HEK293 (cell line): ENCODE data around the gene RFX4.

Experiments
- HOXD13 ChIP-seq: sonication (generic); formaldehyde crosslinking; IDR thresholded peaks from 2 replicates; pipeline ENCODE4 v1.8.0; 2022; ENCODE audit warnings: missing genetic modification reagents, borderline replicate concordance
- KLF16 ChIP-seq: fragments of 450-650 bp; formaldehyde crosslinking; IDR thresholded peaks from 2 replicates; pipeline ENCODE4 v1.5.1; 2017; ENCODE audit warnings: missing biosample characterization, missing genetic modification characterization
- MYNN ChIP-seq: fragments of 450-650 bp; formaldehyde crosslinking; IDR thresholded peaks from 2 replicates; pipeline ENCODE4 v1.5.1; 2016; ENCODE audit warnings: missing biosample characterization, missing genetic modification characterization, borderline replicate concordance
- OSR2 ChIP-seq: fragments of 450-650 bp; formaldehyde crosslinking; IDR thresholded peaks from 2 replicates; pipeline ENCODE4 v1.5.1; 2016; ENCODE audit warnings: missing biosample characterization, missing genetic modification characterization
- TCF7L2 ChIP-seq: IDR thresholded peaks from 2 replicates; pipeline ENCODE4 v1.6.1; 2011; ENCODE audit warnings: low read depth, mild to moderate bottlenecking, inconsistent platforms, low read length, moderate library complexity, borderline replicate concordance
- ZBTB17 ChIP-seq: fragments of 450-650 bp; formaldehyde crosslinking; IDR thresholded peaks from 2 replicates; pipeline ENCODE4 v1.5.1; 2016; ENCODE audit warnings: missing biosample characterization, missing genetic modification characterization
- ZBTB48 ChIP-seq: fragments of 450-650 bp; formaldehyde crosslinking; IDR thresholded peaks from 2 replicates; pipeline ENCODE4 v1.5.1; 2016; ENCODE audit warnings: missing biosample characterization, missing genetic modification characterization
- ZIC2 ChIP-seq: fragments of 450-650 bp; formaldehyde crosslinking; IDR thresholded peaks from 2 replicates; pipeline ENCODE4 v1.5.1; 2016; ENCODE audit warnings: missing biosample characterization, missing genetic modification characterization
- ZNF24 ChIP-seq: fragments of 450-650 bp; formaldehyde crosslinking; IDR thresholded peaks from 2 replicates; pipeline ENCODE4 v1.5.1; 2016; ENCODE audit warnings: missing biosample characterization, missing genetic modification characterization
- ZNF354C ChIP-seq: fragments of 450-650 bp; formaldehyde crosslinking; IDR thresholded peaks from 2 replicates; pipeline ENCODE4 v1.5.1; 2016; ENCODE audit warnings: missing biosample characterization, missing genetic modification characterization, low read depth, borderline replicate concordance
- ZNF37A ChIP-seq: fragments of 450-650 bp; IDR thresholded peaks from 2 replicates; pipeline ENCODE4 v1.5.1; 2018; ENCODE audit warnings: missing biosample characterization, missing genetic modification characterization
- ZNF433 ChIP-seq: fragments of 450-650 bp; formaldehyde crosslinking; IDR thresholded peaks from 2 replicates; pipeline ENCODE4 v1.5.1; 2016; ENCODE audit warnings: missing biosample characterization, missing genetic modification characterization, low read depth
- ZNF530 ChIP-seq: fragments of 450-650 bp; formaldehyde crosslinking; IDR thresholded peaks from 2 replicates; pipeline ENCODE4 v1.5.1; 2016; ENCODE audit warnings: low read depth, missing biosample characterization, missing genetic modification characterization
- ZNF548 ChIP-seq: fragments of 450-650 bp; formaldehyde crosslinking; IDR thresholded peaks from 2 replicates; pipeline ENCODE4 v1.5.1; 2016; ENCODE audit warnings: missing biosample characterization, missing genetic modification characterization
- ZNF596 ChIP-seq: fragments of 450-650 bp; IDR thresholded peaks from 2 replicates; pipeline ENCODE4 v1.5.0; 2018; ENCODE audit warnings: missing biosample characterization, mild to moderate bottlenecking, missing genetic modification characterization, moderate library complexity
- ZNF660 ChIP-seq: fragments of 450-650 bp; IDR thresholded peaks from 2 replicates; pipeline ENCODE4 v1.5.1; 2018; ENCODE audit warnings: missing biosample characterization, mild to moderate bottlenecking, missing genetic modification characterization
- ZNF785 ChIP-seq: fragments of 450-650 bp; formaldehyde crosslinking; IDR thresholded peaks from 2 replicates; pipeline ENCODE4 v1.5.1; 2016; ENCODE audit warnings: missing biosample characterization, missing genetic modification characterization
- ZNF791 ChIP-seq: fragments of 450-650 bp; formaldehyde crosslinking; IDR thresholded peaks from 2 replicates; pipeline ENCODE4 v1.5.1; 2016; ENCODE audit warnings: missing biosample characterization, missing genetic modification characterization
- ZSCAN16 ChIP-seq: fragments of 450-650 bp; formaldehyde crosslinking; IDR thresholded peaks from 2 replicates; pipeline ENCODE4 v1.5.1; 2016; ENCODE audit warnings: missing biosample characterization, missing genetic modification characterization
- ZSCAN30 ChIP-seq: fragments of 450-650 bp; IDR thresholded peaks from 2 replicates; pipeline ENCODE4 v1.5.1; 2018; ENCODE audit warnings: missing biosample characterization, mild to moderate bottlenecking, missing genetic modification characterization, moderate library complexity
- TF ChIP-seq, protein P1 (sequence below): fragments of 450-650 bp; formaldehyde crosslinking; IDR thresholded peaks from 2 replicates; pipeline ENCODE4 v1.5.1; 2016; ENCODE audit warnings: missing biosample characterization, missing genetic modification characterization, borderline replicate concordance
- TF ChIP-seq, protein P2 (sequence below): IDR thresholded peaks from 2 replicates; pipeline ENCODE4 v1.6.1; 2011; ENCODE audit warnings: mild to moderate bottlenecking, low read depth, low read length, borderline replicate concordance
- TF ChIP-seq, protein P3 (sequence below): fragments of 450-650 bp; formaldehyde crosslinking; IDR thresholded peaks from 2 replicates; pipeline ENCODE4 v1.5.1; 2016; ENCODE audit warnings: missing biosample characterization, missing genetic modification characterization
- TF ChIP-seq, protein P4 (sequence below): fragments of 450-650 bp; formaldehyde crosslinking; IDR thresholded peaks from 2 replicates; pipeline ENCODE4 v1.5.1; 2017; ENCODE audit warnings: missing biosample characterization, missing genetic modification characterization
- TF ChIP-seq, protein P5 (sequence below): fragments of 450-650 bp; formaldehyde crosslinking; IDR thresholded peaks from 2 replicates; pipeline ENCODE4 v1.5.1; 2016; ENCODE audit warnings: missing biosample characterization, missing genetic modification characterization
- TF ChIP-seq, protein P6 (sequence below): fragments of 450-650 bp; formaldehyde crosslinking; IDR thresholded peaks from 2 replicates; pipeline ENCODE4 v1.5.1; 2016; ENCODE audit warnings: missing biosample characterization, missing genetic modification characterization, low read depth

RFX4 gene

DNA sequence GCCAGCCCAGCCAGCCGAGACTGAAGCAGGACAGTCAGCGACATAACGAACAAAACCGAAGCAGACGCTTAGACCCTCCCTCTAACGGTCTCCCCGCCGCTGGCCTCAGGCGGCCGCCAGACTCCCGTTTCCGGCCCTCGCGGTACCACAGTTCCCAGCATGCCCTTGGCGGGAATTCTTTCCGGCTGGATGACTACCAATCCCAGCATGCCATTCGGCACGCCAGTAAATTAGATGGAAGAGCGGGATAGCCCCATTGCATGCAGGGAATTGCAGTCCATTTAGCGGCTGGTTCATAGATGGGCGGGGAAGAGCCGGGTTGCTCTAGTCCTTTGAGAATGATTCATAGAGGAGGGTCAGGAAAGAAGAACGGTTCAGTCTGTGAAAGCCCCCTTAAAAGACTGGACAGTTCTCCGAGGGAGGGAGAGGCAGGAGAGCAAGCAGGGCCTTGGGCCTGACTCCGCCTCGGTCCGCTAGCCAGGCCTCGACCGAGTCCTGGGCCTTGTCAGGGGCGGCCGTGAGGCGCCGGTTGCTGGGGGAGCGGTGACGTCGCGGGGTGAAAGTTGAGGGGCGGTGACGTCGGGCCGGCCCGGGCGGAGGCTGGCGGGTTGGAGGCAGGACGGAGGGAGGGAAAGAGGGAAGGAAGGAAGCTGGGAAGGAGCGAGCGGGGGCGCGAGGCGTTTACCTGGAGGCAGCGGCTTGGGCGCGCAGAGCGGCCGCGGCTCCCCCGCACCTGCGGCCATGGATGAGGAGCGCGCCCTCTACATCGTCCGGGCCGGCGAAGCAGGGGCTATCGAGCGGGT, 191.4 kb downstream of the RFX4 start, which contains the start of gene RIC8B (continued):
- TF ChIP-seq, protein P1, sequence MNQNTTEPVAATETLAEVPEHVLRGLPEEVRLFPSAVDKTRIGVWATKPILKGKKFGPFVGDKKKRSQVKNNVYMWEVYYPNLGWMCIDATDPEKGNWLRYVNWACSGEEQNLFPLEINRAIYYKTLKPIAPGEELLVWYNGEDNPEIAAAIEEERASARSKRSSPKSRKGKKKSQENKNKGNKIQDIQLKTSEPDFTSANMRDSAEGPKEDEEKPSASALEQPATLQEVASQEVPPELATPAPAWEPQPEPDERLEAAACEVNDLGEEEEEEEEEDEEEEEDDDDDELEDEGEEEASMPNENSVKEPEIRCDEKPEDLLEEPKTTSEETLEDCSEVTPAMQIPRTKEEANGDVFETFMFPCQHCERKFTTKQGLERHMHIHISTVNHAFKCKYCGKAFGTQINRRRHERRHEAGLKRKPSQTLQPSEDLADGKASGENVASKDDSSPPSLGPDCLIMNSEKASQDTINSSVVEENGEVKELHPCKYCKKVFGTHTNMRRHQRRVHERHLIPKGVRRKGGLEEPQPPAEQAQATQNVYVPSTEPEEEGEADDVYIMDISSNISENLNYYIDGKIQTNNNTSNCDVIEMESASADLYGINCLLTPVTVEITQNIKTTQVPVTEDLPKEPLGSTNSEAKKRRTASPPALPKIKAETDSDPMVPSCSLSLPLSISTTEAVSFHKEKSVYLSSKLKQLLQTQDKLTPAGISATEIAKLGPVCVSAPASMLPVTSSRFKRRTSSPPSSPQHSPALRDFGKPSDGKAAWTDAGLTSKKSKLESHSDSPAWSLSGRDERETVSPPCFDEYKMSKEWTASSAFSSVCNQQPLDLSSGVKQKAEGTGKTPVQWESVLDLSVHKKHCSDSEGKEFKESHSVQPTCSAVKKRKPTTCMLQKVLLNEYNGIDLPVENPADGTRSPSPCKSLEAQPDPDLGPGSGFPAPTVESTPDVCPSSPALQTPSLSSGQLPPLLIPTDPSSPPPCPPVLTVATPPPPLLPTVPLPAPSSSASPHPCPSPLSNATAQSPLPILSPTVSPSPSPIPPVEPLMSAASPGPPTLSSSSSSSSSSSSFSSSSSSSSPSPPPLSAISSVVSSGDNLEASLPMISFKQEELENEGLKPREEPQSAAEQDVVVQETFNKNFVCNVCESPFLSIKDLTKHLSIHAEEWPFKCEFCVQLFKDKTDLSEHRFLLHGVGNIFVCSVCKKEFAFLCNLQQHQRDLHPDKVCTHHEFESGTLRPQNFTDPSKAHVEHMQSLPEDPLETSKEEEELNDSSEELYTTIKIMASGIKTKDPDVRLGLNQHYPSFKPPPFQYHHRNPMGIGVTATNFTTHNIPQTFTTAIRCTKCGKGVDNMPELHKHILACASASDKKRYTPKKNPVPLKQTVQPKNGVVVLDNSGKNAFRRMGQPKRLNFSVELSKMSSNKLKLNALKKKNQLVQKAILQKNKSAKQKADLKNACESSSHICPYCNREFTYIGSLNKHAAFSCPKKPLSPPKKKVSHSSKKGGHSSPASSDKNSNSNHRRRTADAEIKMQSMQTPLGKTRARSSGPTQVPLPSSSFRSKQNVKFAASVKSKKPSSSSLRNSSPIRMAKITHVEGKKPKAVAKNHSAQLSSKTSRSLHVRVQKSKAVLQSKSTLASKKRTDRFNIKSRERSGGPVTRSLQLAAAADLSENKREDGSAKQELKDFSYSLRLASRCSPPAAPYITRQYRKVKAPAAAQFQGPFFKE = no peak
- TF ChIP-seq ZBTB48 (tag by site-specific recombination) = no peak; the same call in 1 of the 2 replicates
- peak; percentile 97 for TF ChIP-seq ZBTB17
- TF ChIP-seq ZNF433 (tag by site-specific recombination) = no peak
- peak; percentile 81 for TF ChIP-seq ZNF37A (tag by site-specific recombination)
- TF ChIP-seq ZNF660 (tag by site-specific recombination) = peak; percentile 43
- no peak; the same call in 1 of the 2 replicates for TF ChIP-seq ZIC2
- TF ChIP-seq, protein P2, sequence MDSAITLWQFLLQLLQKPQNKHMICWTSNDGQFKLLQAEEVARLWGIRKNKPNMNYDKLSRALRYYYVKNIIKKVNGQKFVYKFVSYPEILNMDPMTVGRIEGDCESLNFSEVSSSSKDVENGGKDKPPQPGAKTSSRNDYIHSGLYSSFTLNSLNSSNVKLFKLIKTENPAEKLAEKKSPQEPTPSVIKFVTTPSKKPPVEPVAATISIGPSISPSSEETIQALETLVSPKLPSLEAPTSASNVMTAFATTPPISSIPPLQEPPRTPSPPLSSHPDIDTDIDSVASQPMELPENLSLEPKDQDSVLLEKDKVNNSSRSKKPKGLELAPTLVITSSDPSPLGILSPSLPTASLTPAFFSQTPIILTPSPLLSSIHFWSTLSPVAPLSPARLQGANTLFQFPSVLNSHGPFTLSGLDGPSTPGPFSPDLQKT = peak; percentile 69; the same call in 1 of the 2 replicates
- peak; percentile 15; the same call in 1 of the 2 replicates for TF ChIP-seq MYNN (tag by site-specific recombination)
- no peak for TF ChIP-seq ZNF530
- TF ChIP-seq, protein P3, sequence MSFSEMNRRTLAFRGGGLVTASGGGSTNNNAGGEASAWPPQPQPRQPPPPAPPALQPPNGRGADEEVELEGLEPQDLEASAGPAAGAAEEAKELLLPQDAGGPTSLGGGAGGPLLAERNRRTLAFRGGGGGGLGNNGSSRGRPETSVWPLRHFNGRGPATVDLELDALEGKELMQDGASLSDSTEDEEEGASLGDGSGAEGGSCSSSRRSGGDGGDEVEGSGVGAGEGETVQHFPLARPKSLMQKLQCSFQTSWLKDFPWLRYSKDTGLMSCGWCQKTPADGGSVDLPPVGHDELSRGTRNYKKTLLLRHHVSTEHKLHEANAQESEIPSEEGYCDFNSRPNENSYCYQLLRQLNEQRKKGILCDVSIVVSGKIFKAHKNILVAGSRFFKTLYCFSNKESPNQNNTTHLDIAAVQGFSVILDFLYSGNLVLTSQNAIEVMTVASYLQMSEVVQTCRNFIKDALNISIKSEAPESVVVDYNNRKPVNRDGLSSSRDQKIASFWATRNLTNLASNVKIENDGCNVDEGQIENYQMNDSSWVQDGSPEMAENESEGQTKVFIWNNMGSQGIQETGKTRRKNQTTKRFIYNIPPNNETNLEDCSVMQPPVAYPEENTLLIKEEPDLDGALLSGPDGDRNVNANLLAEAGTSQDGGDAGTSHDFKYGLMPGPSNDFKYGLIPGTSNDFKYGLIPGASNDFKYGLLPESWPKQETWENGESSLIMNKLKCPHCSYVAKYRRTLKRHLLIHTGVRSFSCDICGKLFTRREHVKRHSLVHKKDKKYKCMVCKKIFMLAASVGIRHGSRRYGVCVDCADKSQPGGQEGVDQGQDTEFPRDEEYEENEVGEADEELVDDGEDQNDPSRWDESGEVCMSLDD = peak; percentile 98
- TF ChIP-seq ZNF791 (tag by site-specific recombination) = no peak
- no peak for TF ChIP-seq TCF7L2
- TF ChIP-seq, protein P4, sequence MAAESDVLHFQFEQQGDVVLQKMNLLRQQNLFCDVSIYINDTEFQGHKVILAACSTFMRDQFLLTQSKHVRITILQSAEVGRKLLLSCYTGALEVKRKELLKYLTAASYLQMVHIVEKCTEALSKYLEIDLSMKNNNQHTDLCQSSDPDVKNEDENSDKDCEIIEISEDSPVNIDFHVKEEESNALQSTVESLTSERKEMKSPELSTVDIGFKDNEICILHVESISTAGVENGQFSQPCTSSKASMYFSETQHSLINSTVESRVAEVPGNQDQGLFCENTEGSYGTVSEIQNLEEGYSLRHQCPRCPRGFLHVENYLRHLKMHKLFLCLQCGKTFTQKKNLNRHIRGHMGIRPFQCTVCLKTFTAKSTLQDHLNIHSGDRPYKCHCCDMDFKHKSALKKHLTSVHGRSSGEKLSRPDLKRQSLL (tag by site-specific recombination) = peak; percentile 12; the same call in 1 of the 2 replicates
- peak; percentile 68; the same call in 1 of the 2 replicates for TF ChIP-seq HOXD13
- TF ChIP-seq ZNF596 (tag by site-specific recombination) = no peak
- TF ChIP-seq, protein P5, sequence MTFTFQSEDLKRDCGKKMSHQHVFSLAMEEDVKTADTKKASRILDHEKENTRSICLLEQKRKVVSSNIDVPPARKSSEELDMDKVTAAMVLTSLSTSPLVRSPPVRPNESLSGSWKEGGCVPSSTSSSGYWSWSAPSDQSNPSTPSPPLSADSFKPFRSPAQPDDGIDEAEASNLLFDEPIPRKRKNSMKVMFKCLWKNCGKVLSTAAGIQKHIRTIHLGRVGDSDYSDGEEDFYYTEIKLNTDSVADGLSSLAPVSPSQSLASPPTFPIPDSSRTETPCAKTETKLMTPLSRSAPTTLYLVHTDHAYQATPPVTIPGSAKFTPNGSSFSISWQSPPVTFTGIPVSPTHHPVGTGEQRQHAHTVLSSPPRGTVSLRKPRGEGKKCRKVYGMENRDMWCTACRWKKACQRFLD = no peak
- 0 out of 2 replicates have a peak, but pooled peaks have one; percentile 17 for TF ChIP-seq ZNF24
- no peak for TF ChIP-seq ZSCAN16 (tag by site-specific recombination)
- TF ChIP-seq, protein P6, sequence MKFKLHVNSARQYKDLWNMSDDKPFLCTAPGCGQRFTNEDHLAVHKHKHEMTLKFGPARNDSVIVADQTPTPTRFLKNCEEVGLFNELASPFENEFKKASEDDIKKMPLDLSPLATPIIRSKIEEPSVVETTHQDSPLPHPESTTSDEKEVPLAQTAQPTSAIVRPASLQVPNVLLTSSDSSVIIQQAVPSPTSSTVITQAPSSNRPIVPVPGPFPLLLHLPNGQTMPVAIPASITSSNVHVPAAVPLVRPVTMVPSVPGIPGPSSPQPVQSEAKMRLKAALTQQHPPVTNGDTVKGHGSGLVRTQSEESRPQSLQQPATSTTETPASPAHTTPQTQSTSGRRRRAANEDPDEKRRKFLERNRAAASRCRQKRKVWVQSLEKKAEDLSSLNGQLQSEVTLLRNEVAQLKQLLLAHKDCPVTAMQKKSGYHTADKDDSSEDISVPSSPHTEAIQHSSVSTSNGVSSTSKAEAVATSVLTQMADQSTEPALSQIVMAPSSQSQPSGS = peak; percentile 95
- no peak for TF ChIP-seq ZNF548 (tag by site-specific recombination)
- TF ChIP-seq OSR2 = no peak
- TF ChIP-seq ZNF354C (tag by site-specific recombination) = no peak
- TF ChIP-seq ZNF785 (tag by site-specific recombination) = no peak; the same call in 1 of the 2 replicates
- TF ChIP-seq ZSCAN30 (tag by site-specific recombination) = peak; percentile 60; the same call in 1 of the 2 replicates
- TF ChIP-seq KLF16 (tag by site-specific recombination) = peak; percentile 91
